ENCODE measurements around the gene NOXO1. TPM values are rescaled to one million over a fixed set of nuclear protein-coding genes. Genes with fewer than 3 reads are reported as not detected.

Gene NOXO1
- total and polyA plus RNA-seq, 10 of the 15 experiments (the other 5 are each of a cell fraction or from before 2014, with no cell fraction given): 0.09 to 0.76 (median 0.26) TPM; not detected in 4

DNA sequence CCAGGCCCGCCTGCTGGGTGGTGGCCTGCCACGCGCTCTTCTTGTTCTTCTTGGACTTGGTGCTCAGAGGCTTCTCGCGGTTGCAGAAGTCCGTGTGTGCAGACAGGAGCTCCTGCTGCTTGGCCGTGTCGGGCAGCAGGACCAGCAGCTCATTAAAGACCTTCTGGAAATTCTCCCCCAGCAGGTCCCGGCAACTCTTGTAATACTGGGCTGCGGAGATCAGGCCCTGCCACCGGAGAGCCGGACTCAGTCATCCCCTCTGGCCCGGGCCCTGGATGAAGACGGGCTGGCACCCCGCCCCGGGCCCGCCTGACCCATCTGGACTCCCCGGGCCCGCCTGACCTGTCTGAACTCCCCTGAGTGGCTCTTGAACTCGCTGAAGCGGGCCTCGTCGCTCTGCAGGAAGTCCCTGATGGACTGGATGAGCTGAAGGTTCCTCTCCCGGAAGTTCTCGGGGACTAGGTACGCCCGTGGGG is 17.1 kb upstream of the NOXO1 start (continued):
- TF ChIP-seq, protein P1, sequence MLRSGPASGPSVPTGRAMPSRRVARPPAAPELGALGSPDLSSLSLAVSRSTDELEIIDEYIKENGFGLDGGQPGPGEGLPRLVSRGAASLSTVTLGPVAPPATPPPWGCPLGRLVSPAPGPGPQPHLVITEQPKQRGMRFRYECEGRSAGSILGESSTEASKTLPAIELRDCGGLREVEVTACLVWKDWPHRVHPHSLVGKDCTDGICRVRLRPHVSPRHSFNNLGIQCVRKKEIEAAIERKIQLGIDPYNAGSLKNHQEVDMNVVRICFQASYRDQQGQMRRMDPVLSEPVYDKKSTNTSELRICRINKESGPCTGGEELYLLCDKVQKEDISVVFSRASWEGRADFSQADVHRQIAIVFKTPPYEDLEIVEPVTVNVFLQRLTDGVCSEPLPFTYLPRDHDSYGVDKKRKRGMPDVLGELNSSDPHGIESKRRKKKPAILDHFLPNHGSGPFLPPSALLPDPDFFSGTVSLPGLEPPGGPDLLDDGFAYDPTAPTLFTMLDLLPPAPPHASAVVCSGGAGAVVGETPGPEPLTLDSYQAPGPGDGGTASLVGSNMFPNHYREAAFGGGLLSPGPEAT (IDR thresholded peaks at IDR 0.05; ENCODE audit: low read depth): no peak

DNA sequence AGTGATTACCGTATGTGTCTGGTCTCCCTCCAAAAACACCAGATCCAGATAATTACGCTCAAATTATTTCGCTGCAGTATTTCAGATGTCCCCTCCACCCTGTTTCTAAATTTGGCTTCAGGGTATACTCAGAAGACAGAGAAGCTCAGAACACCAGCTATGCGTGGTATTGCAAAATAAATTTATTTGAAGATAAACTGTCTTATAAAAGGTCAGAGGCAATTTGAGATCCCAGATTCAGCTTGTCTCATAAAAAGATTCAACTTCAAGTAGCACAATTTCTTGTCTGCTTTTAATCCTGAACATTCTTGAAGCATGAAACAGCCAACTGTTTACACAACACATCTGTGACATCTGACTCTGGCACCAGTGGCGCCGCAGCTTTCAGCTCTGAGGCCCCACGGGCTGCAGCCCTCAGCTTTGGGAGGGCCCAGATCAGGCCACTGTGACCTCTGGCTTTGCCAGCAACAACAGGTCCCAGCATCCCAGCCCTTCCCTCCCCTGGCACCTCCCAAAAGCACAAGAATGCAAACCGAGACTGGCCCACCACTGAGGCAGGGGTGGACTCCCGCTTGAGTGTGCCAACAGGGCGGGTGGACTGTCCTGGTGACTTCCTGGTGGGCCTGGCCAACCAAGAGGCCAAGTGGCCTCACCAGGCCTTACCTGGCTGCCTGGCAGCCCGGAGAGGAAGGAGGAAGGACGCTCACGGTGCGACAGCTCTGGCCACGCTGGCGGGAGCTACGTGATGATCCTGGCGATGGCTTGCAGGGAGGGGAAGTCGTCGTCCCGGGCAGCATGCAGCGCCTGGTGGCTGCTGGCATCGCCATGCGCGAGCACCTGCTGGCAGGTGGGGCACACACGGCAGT is 16.5 kb upstream of the NOXO1 start:
- Histone ChIP-seq H4K20me1 (ENCODE audit: control insufficient read depth, insufficient read depth) (no peaks in the 10 kb centered on the region), H3K27ac (ENCODE audit: control insufficient read depth, insufficient read depth) (no peak overlapping the region), H3K9me3 (replicated peaks; ENCODE audit: control insufficient read depth, insufficient read depth, low read length) (no peaks in the 10 kb centered on the region; the same call in 2 of the 3 replicates), H3K36me3 (ENCODE audit: control insufficient read depth in 2 of 2, insufficient read depth in 2 of 2, low read length in 1 of 2) (peaks cover 3 to 38% of the 10 kb centered on the region in 2 experiments), H3K4me1 (ENCODE audit: control insufficient read depth, insufficient read depth, low read length) (peaks cover 11% of the 10 kb centered on the region), H3K79me2 (ENCODE audit: control insufficient read depth, insufficient read depth, low read length) (no peaks in the 10 kb centered on the region), H3K27me3 (replicated peaks in 1 of 2; ENCODE audit: control insufficient read depth in 2 of 2, insufficient read depth in 2 of 2, low read length in 1 of 2) (no peaks in the 10 kb centered on the region), H2AFZ (ENCODE audit: control insufficient read depth, low read depth, low read length) (no peak overlapping the region), H3K4me3 (no peak overlapping the region), H3K4me2 (ENCODE audit: control insufficient read depth, insufficient read depth) (no peak overlapping the region), H3K9ac (ENCODE audit: control insufficient read depth, insufficient read depth, low read length) (no peak overlapping the region)
- CTCF ChIA-PET: interaction anchor here (0.9 kb wide), 1 partner anchor 15 kb away, joined by 3 read pairs; no protein-coding TSS in a partner anchor
- RAD21 ChIA-PET (ENCODE audit: unreplicated experiment): interaction anchor here (1.0 kb wide), 1 partner anchor 14 kb away, joined by 3 read pairs; the partner anchor contains the start of gene GFER
- DNase-seq (ENCODE audit: low read depth, low spot score): no peak
- no TSS peak for BruUV-seq (replicated peaks)
- in situ Hi-C loops (cut with MboI) (no loop called here), intact Hi-C loops (cut with micrococcal nuclease; ENCODE audit: unreplicated experiment) (no loop called here)
- FAIRE-seq: no peak
- ATAC-seq: no peak
- TF ChIP-seq YY1 (IDR thresholded peaks at IDR 0.05; ENCODE audit: low read depth, low read length): no peak
- 0 out of 2 replicates have a peak, but pooled peaks have one; percentile 21 for TF ChIP-seq POLR2A (IDR thresholded peaks at IDR 0.05; ENCODE audit: low read depth, low read length)
- WGBS (ENCODE audit: insufficient coverage, insufficient replicate concordance, low lambda C conversion rate, missing lambda C conversion rate): 91% methylated on average over 26 of the region's 26 CpGs
- POLR2A ChIA-PET: interaction anchor here (0.5 to 2.4 kb wide), 2 partner anchors 11 to 721 kb away, joined by 5 to 8 read pairs; no protein-coding TSS in a partner anchor
- SMC1A ChIA-PET (ENCODE audit: uncharacterized antibody, unreplicated experiment): interaction anchor here (1.2 kb wide), 1 partner anchor 16 kb away, joined by 3 read pairs; the partner anchor contains the start of gene NOXO1

All from GM12878 (cell line).